T-helper 2 cell (primary cell): ENCODE results near the gene VANGL1.
A peak's percentile ranks its signal among the peaks of the same experiment; 100 is the strongest.

Experiments used
- DNase-seq, 5 experiments: peaks; one replicate each; pipeline versions ENCODE4 v3.0.0 to v3.0.0-alpha.2; 2012 to 2022

The VANGL1 gene

DNA sequence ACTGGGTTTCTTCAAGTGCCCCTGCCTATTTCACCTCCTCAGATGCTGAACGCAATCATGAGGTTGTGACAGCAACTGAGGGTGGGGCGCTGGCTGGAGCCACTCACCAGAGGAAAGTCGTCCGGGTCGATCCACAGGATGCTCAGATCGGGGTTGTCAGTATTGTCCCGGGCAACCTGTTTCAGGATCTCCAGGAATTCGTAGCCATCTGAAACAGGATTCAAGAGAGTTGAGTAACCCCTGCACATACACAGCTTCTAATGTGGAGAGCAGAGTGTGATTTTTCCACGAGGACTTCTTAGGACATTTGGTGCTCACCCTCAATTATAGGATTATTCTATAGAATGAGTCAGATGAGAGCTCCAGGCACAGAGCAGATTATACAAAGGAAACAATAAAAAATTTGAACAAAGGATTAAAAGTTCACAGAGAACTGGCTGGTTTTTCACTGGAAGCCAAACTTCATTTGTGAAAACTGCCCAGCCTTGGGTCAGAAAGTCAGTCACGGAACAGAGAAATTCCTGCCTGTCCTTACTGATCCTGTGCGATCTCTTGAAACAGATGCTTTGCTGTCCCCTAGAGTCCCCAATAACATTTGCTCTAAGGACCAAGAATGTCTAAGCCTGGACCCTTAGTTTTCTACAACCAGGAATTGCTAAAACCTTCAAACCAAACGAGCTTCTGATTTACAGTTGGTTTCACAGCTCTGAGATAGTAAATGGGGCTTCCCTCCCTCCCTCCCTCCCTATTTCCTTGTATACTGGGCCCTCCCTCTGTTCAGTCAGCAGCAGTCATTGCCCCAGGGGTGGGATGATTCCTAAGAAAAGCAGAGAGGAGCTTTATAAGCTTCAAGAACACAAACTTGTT lies 63.5 kb downstream of the VANGL1 start:
- no peak for DNase-seq

DNA sequence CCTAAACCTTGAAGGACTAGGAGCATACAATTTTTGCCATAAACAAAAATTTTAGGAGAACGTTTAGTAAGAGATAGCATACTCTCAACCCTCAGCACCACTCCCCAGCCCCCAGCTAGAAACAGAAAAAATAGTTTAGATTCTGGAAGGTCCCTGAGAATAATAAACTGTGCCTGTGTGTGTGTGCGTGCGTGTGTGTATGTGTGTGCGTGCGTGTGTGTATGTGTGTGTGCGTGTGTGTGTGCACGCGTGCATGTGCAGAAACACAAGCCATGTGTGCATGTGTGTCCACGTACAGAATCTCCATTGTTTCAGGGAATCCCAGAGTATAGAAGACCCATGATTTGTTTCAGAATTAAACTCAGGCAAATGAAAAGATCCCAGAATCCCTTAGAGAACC lies 64.2 kb downstream of the VANGL1 start:
- peak in 1 of 5 experiments; percentile 5 for DNase-seq

DNA sequence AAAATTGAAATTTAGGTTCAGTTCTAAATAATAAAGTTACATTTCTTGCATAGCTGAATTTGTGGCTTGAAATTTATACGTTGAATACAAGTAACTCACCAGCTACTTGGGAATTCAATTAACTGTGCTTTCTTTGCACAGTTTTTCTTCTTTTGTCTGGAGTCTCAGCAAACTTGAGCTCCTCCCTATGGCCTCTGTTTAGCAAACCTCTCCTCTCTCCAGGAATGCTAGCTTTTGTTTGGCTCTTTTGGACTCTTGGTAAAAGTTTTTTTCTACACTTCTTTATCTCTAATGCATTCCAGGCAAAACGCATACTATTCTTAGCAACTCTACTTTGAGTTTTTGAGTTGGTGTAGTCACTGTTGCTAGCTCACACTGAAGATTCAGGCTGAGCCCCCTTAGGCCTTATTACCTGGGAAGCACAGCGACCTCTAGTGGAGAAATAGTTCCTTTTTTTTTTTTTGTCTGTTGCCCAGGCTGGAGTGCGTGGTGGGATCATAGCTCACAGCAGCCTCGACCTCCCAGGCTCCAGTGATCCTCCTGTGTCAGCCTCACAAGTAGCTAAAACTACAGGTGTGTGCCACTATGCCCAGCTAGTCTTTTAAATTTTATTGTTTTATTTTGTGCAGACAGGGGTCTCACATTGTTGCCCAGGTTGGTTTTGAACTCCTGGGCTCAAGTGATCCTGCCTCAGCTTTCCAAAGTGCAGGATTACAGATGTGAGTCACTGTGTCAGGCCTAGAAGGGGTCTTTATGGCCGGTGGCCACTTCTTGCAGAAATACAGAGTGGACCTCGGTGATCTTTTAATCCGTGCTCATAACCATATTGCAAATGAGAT lies 65.0 kb downstream of the VANGL1 start:
- DNase-seq: peak in 1 of 5 experiments; percentile 60

DNA sequence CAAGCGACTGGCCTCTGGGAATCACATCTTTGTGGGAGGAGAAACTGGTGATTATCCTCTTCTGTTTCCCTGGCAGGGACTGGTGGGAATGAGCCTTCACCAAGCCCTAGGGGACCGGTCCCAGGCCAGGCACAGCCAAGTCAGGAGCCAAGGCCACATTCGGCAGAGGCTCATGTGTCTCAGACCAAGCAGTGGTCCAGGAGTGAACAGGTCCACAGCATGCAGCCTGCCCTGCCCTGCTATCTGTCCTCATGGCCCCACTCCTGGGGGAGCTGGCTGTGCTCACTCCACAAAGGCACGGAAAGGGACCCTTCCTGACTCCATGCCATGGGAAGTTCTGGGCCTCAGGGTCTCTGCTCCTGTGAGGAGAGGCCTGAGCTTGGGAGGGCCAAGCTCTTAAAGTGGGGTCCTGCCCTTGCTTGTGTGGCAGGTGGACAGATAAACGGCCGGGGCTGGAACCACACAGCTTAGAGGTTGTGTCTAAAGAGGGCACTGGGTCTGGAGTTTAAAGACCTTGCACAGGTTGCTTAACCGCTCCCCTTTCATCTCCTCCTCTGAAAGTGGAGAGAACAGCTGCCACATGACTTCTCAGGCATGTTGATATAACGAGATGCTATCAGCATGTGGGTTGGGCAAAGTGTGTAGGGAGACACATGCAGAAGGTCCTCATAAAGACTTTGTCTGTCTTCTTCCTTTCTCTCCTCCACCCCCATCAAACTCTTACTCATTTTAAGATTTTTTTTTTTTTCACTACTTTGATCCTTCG lies 69.3 kb downstream of the VANGL1 start:
- DNase-seq: peak in 1 of 5 experiments; percentile 74

DNA sequence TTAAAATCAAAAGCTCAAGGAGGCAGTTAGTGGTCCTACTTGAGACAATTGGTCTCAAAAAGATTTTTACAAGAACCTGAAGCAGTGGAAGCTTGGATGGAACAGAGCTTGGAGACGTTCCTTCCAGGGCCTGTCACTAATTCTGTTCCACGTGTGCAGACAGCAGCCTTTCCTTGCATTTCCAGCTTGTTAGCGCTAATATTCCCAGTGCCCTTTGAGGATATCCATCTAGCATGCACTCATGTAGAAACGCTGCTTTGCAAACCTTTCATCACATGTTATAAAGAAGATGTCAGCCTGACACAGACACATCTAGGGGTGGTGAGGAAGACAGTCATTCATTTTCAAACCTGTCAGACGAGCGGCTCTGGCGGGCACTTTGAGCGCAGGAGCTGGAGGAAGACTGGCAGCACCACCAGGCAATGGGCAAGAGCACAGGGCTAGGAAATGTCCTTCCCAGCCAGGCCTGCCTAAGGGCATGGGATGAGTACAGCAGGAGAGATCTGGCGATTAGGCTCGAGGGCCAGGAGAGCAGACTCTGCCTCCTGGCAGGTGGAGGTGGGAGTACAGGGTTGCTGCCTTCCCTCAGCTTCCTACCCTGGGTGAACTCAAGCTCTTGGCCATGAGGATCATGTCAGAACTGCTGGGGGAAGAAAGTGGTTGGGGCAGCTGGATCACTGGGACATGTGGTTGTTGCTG lies 71.3 kb downstream of the VANGL1 start:
- no peak for DNase-seq

DNA sequence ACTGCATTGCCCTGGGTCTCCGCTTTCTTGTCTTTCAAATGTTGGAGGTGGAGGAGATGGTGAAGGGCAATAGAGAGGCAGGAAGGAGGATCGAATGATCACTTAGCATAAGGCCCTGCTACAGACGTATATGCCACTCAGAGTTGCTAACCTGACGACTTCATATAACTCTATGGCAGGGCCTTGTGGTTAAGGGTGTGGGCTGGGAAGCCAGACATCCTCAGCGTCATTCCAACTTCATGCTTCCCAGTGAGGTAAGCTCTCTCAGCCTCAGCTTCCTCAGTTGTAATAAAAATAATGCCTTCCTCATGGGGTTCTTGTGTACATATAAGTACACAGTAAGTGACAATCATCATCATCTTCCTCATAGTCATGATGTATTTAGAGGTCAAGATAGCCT lies 72.1 kb downstream of the VANGL1 start:
- no peak for DNase-seq

DNA sequence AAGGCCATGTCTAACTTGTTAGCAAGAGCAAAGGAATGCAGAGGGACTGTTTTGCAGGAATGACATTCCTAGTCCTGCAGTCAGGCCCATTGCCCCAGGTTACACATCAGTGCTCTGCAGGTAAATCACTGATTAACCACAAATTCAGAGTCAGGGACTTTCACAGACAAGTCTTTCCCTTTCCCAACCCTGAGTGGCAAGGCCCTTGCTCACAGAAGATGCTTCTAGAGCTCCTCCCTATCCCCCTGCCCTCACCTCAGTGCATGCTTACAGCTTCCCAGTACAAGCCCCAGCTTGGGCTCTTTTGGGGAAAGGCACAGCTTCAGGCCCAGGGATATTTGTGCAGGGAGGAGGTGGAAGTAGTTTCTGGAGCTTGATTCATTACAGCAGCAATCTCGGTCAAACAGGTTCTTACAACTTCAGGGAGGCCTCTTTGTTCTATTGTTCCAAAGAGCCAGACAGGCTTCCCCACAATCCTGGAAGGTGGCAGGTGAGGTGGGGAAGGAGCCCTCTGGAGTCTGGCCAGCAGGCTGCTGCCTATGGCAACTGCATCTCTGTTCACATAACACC lies 72.9 kb downstream of the VANGL1 start:
- no peak for DNase-seq

DNA sequence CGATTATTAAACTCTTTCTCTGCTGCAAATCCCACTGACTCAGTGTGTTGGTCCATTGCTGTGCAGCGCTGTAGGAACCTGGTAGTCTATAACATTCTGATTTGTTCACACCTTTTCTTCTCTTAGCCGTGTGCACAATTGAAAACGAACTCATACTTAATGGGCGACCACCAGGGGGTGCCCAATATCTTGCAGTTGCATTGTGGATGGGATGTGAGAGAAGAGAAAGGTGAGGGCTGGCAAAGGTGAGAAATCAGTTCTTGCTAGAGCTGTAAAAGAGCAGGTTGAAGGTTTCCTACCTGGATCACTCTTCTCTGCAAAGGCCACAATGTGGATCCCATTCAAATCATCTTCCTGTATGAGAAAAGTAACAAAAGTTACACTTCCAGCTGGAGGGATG lies 75.8 kb downstream of the VANGL1 start:
- DNase-seq: peak in 1 of 5 experiments; percentile 33

DNA sequence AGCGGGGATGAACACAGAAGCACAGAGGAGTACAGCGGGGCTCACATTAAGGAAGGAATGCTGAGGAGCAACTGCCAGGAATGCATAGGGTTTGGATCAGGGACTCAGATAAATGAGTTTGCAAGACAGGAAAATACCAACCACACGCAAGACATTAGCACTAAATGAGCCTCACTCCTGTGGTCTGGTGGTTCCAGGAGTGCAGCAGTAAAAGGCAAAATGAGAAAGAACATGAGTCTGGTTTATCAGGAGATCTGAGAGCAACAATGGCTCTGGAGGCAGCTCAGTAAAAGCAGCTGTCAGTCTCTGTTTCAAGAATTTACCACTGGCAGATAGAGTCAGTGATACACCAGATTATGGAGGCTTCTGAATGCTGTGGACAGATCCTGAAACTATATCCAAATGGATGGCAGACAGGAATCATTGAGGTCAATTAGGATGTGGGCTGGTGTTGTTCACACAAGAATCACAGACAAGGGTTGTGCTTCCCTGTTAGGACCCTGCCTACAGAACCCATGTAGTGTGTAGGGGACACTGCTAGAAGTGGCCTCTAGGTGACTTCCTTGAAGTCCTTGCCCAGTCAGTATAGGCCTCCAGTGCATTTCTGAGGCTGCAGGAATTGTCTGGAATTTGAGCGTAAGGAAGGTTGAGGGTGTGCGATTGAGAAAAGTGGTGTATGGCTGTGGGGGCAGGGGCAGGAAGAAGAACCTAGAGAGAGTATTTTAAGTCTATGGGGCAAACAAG lies 76.4 kb downstream of the VANGL1 start:
- DNase-seq: peak in 1 of 5 experiments; percentile 64

DNA sequence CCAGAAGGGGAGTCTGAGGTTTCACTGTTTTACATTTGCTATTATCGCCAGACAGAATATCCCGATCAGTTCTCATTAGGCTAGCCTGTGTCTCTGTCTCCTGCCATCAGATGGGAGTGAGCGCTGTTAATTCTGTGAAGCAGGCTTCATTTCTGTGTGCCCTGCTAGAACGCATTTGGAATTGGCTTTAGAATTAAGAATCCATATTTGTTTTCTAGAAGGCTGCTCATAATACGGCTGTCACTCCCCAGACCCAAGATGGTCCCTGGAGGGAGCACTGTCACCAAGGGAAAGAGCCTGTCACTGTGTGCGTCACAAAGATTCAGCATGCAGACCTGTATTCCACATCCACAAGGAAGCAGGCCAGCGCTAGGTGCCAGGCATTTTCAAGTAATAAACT lies 77.5 kb downstream of the VANGL1 start:
- no peak for DNase-seq

DNA sequence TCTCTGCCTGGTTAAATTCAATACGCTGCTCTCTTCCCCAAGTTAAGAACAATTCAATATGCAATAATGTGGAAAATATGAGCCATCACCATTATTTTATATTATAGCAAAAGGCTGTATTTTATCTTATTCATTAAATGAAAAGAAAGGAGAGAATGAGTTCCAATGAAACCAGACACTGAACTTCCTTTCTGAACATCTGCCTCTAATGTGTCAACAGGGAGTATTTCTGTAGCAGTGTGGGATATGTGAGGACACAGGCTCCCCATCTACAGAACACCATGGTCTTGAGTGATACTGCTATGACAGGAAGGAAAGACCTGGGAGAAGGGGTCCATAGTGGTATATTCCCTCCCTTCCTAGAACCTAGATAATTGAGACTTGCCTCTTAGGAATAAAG lies 80.5 kb downstream of the VANGL1 start:
- DNase-seq: no peak

DNA sequence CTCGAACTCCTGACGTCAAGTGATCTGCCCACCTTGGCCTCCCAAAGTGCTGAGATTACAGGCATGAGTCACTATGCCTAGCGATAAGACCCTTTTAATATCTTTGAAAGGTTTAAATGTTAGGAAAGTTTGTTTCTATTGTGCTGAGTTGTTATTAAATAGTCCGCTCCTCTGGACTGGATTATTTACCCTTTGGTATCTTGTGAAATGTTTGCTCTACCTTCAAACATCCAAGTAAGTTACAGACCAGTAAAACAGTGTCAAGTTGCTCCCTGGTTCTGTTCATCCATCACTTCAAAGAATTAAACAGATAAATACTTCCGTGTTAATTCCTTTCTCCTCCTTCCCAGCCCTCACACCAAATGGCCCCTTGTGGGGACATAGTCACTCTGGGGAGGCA lies 82.0 kb downstream of the VANGL1 start:
- no peak for DNase-seq

DNA sequence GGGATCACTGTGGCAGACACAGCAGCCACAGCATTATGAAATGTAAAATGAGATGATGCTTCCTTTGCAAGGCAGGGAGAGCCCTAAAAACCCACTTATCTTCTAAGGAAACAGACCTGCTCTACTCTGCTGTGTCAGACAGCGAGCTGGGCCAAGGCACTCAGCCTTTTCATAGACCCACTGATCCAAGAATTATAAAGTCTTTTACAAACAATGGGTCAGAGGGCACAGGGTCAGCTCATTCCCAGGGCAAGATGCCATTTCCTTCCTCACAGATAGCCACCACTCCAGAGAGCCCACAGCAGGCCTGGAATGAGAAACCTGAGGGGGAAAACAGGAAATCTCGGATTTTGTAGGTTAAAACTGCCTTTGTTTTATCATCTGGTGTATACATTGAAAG lies 83.8 kb downstream of the VANGL1 start:
- no peak for DNase-seq

DNA sequence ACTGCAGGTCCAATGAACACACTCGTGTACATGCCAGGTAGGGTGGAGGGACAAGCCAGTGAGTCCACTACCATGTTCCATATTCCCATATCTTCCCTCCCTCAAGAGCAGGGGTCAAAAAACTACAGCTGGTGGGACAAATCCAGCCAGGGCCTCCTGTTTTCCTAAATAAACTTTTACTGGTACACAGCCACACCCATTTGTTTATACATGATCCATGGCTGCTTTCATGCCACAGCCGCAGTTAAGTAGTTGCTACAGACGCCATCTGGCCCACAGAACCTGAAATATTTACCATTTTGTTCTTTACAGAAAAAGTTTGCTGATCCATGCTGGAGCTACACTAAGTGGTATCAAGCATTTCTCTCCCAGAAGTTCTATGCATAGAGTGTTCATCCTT lies 84.4 kb downstream of the VANGL1 start:
- DNase-seq: no peak

DNA sequence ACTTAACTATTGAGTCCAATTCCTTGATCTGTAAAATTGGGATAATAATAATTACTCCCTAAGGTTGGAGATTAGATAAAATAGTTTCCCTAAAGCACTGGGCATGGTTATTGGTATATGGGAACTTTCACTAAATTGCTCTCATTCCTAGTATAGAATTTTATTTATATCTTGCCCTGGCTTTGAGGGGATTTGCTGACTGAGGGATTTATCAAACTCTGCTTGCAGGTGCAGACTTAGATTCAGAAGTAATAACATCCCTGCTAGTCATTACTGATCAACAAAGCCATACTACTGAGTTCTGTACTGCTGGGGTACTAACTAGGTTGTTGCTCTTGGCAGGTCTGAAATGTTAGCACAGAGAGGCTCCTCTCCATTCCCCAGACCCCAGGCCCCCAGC lies 84.8 kb downstream of the VANGL1 start:
- DNase-seq: no peak

DNA sequence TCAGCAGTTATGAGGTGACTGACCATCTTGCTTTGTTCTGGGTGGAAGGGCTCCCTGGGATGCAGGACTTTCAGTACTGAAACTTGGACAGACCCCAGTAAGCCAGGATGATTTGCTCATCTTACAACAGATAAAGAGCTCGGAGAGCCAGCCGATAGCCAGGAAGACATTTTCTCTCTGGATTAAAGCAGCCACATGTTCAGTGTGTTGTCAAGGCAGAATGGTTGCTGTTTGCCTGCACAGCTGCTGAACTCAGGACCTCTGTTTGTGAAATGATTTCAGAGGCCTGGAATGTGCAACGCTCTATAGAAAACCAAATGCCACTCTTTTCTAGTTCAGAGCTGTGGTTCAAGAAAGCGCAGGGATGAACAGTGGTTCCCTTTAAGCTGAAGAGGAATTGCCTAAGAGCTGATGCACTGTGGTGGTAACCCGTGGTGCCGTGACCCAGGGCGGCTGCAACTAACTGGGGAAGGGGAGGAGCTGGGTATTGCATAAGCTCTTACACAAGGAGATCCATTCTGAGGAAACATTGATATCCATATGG lies 86.0 kb downstream of the VANGL1 start:
- no peak for DNase-seq

DNA sequence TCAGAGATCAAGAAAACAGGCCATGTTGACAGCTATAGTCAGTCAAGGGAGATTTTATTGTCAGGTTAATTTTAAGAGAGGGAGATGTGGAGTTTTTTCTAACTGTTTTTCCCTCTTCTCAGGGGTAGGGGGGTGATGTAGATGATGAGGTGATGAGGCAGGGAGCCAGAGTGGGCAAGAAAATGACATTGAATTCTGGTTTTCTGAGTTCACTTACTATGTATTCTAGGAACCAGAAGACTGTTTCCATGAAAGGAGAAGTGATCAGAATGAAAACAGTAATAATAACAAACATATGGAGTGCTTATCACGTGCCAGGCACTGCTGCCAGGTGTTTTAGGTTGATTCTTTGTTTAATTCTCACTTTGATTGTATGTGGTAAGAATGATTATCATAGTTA lies 86.6 kb downstream of the VANGL1 start:
- no peak for DNase-seq

DNA sequence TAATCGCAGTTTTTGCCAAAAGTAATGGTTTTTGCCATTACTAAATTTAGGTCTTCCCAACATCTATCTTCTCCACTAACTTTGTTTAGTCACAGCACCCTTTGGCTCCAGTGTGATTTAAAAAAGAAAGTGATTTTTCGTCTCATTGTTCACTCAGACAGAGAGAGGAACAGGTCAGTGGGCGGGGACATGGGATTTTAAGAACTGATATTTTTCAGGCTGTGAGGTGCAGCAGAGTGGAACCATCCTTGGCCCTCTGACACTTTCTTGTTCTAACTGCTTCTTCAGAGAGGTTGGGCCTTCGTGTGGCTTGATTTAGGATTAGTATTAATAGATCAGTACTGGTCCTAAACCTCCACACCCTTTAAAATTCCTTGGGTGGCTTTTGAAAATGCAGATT lies 88.0 kb downstream of the VANGL1 start:
- no peak for DNase-seq

DNA sequence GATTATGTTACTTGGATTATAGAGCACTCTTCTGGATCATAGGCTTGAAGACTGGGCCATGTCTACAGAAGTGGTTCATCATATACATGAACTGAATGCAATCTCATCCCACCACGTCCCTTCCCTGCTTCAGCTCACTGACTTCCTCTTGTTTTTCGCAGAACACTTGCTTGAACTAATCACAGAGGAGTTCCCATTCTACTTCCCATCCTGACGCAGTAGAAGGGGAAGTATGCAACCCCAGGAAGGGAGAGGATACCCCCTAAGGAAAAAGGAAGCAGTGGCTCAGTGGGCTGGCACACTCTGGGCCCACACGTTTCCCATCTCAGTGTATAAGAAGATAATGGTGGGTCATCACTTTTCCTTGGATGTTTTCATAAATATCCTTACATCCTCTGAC lies 90.5 kb downstream of the VANGL1 start:
- DNase-seq: no peak

DNA sequence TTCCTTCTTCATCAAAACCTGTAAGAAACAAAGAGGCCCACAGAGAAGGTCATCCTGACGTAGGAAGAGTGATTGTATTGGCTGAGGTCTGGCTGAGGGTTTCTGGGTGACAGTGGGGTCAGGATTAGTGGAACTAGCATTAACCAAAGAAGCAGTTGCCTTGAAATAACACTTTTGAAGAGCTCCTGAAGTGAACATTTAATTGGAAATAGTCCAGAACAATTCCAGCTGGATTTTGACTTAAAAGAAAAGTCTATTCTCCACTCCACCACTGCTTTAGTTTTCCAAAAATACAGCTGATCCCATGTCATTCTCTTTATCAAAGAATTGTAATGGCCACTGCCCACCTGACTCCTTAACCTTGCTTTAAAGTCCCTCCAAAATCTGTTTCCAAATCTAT lies 99.0 kb downstream of the VANGL1 start:
- DNase-seq: no peak

DNA sequence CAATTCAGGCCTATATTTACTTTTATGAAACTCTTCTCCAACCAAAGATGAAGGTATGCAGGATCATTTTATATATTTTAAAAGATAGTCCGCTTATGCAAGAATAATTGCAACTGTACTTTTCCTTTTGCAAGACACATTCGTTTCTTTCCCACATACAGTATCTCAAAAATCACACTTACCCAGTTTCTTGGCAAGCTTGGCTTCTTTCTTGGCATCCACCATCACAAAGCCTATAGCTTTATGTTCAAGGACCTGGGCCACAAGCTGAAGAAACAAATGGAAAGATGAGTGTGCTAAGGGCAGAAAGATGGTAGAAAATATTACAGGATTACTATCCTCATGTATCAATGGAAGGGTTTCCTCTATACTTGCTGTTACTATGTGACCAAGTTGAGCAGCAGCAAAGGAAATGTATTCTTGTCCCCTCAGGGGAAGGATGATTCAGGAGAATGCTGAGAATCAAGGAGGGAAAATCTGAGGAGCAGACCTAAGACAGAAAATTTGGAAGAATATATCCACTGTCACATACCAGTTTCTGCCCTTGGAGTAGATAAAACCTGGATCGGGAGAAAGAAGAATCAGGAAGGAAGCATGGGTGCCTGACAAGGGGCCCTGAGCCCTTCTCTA lies 103.0 kb downstream of the VANGL1 start:
- DNase-seq: no peak
